GM12878 (cell line): ENCODE results near the gene SYT3.

Source experiments
- CEBPB ChIP-seq, 2 experiments: fragments of 150-350 bp in 1 of 2; IDR thresholded peaks; 2 replicates each; pipeline ENCODE4 v1.6.1; 2012 to 2014; ENCODE audit warnings: low read depth in 2 of 2, low read length in 2 of 2, borderline replicate concordance in 1 of 2, inconsistent platforms in 1 of 2
- EZH2 ChIP-seq: IDR thresholded peaks from 2 replicates; pipeline ENCODE4 v1.6.1; 2012; ENCODE audit warnings: low read depth, mild to moderate bottlenecking, control low read depth, inconsistent platforms, low read length, borderline replicate concordance; ENCODE audit not compliant: control insufficient read depth
- FOXK2 ChIP-seq: fragments of 450-650 bp; IDR thresholded peaks from 2 replicates; pipeline ENCODE4 v1.6.1; 2017; ENCODE audit warnings: mild to moderate bottlenecking, moderate library complexity
- MAX ChIP-seq: IDR thresholded peaks from 2 replicates; pipeline ENCODE4 v1.6.1; 2012; ENCODE audit warnings: low read depth, low read length, improper control_type of control experiment
- POLR2A ChIP-seq: IDR thresholded peaks from 2 replicates; pipeline ENCODE4 v1.6.1; 2011; ENCODE audit warnings: low read depth, mild to moderate bottlenecking, low read length
- SUPT20H ChIP-seq: IDR thresholded peaks from 2 replicates; pipeline ENCODE4 v1.6.1; 2011; ENCODE audit warnings: low read depth, mild to moderate bottlenecking, low read length, moderate library complexity, borderline replicate concordance; ENCODE audit not compliant: control insufficient read depth
- TCF7 ChIP-seq: IDR thresholded peaks from 2 replicates; pipeline ENCODE4 v1.6.1; 2014; ENCODE audit warnings: antibody characterized with exemption, borderline replicate concordance
- ZBTB33 ChIP-seq: fragments of 450-650 bp; IDR thresholded peaks from 2 replicates; pipeline ENCODE4 v1.6.1; 2017; ENCODE audit warnings: mild to moderate bottlenecking
- TF ChIP-seq, protein P1 (sequence below), 3 experiments: IDR thresholded peaks in 2 of 3; conservative IDR thresholded peaks in 1 of 3; 2 replicates each; pipeline ENCODE4 v1.5.1; 2011; ENCODE audit warnings: low read depth in 3 of 3, low read length in 3 of 3, mild to moderate bottlenecking in 3 of 3, control low read depth in 2 of 3, moderate library complexity in 2 of 3, inconsistent platforms in 1 of 3, mixed read lengths in 1 of 3; ENCODE audit not compliant: control insufficient read depth in 2 of 3, insufficient read depth in 1 of 3; ENCODE audit errors: extremely low read depth in 1 of 3

- TF ChIP-seq SUPT20H = no peak
- TF ChIP-seq CEBPB (IDR thresholded peaks at IDR 0.05; ENCODE audit: borderline replicate concordance in 1 of 2, low read depth in 2 of 2, low read length in 2 of 2) = no peak
- no peak for TF ChIP-seq FOXK2
- TF ChIP-seq POLR2A = no peak
- TF ChIP-seq MAX = no peak
- TF ChIP-seq TCF7 = no peak
- no peak for TF ChIP-seq EZH2
- TF ChIP-seq ZBTB33 = no peak
- TF ChIP-seq, protein P1, sequence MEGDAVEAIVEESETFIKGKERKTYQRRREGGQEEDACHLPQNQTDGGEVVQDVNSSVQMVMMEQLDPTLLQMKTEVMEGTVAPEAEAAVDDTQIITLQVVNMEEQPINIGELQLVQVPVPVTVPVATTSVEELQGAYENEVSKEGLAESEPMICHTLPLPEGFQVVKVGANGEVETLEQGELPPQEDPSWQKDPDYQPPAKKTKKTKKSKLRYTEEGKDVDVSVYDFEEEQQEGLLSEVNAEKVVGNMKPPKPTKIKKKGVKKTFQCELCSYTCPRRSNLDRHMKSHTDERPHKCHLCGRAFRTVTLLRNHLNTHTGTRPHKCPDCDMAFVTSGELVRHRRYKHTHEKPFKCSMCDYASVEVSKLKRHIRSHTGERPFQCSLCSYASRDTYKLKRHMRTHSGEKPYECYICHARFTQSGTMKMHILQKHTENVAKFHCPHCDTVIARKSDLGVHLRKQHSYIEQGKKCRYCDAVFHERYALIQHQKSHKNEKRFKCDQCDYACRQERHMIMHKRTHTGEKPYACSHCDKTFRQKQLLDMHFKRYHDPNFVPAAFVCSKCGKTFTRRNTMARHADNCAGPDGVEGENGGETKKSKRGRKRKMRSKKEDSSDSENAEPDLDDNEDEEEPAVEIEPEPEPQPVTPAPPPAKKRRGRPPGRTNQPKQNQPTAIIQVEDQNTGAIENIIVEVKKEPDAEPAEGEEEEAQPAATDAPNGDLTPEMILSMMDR (IDR thresholded peaks at IDR 0.05 in 2 of 3, conservative IDR thresholded peaks at IDR 0.05 in 1 of 3; ENCODE audit: control insufficient read depth in 2 of 3, extremely low read depth in 1 of 3, insufficient read depth in 1 of 3, low read depth in 3 of 3, low read length in 3 of 3) = no peak
Measured at GRCh38 chr19:50670102-50670380, 30.4 kb upstream of the SYT3 start.
